ENCODE measurements around the gene INCENP.

INCENP gene

DNA sequence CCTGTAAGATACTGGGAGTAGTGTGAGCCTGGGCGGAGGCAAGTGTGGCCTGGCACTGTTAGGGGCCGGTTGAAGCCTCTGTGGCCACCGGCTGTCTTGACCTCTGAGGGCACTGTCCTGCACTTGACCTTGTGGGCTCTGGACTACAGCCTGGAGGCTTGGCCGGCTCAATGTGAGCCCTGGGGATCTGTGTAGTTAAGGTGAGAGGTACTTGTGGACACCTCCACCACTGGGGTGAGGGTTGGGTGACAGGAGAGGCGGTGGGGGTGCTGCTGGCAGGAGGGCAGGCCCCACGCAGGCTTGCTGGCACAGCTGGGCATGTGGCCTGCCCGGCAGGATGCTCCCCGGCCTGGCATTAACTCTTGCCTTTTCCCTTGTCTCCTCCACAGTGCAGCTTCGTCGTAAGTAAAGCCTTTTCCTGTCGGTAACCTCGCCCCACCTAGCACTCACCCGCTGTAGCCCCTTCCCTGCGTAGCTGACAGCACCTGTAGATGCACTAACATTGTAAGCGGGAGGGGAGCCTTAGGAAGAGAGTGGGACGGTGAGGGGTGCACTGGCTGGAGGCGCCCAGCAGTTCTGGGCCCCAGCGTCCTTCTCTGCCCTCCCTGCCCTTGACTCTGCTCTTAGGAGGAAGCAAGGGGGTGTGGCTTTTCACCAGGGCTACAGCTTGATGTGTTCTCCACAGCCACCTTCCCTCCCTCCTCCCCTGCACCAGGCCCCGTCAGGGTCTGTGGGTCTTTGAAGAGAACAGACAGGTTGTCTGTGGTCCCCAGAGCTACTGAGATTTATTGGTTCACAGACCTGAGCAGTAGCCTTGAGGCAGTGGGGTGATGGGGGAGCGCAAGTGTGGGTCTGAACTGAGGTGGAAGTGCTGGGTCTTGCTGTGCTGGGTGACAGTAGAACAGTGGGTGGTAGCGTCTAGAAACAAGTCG, 17.6 kb downstream of the INCENP start:
- no peak for DNase-seq (ENCODE audit: low read depth)

DNA sequence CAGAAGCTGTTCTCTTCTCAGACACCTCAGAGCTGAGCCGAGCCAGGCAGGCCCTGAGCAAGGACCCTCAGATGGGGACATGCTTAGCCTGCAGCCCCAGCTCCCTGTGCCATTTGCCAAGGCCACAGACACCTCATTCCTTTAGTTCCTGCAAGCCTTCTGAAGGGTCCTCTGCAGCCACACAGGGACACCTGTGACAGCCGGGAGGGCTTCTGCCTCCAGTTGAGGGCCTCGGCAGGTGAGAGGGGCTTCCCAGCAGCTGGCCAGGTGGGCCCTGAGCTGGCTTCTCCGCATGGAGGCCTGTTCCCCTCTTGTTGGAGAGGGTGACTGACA, 18.2 kb downstream of the INCENP start:
- no peak for DNase-seq (ENCODE audit: low read depth)

DNA sequence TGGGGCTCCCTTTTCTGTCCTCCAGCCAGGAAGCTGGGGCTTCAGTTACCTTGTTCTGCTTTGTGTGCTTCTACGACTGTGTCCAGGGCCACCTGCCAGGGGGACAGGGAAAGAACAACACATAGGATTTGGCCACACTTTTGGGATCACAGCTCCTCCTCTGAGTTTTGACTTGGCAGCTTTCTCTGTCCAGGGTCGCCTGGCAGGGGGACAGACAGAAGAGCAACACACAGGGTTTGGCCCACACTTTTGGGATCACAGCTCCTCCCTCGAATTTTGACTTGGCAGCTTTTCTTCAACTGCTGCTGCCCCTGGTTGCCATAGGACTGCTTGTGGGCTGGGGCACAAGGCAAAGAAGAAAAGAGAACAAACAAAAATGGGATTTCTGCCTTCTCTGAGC, 19.1 kb downstream of the INCENP start:
- no peak for DNase-seq (ENCODE audit: low read depth)

DNA sequence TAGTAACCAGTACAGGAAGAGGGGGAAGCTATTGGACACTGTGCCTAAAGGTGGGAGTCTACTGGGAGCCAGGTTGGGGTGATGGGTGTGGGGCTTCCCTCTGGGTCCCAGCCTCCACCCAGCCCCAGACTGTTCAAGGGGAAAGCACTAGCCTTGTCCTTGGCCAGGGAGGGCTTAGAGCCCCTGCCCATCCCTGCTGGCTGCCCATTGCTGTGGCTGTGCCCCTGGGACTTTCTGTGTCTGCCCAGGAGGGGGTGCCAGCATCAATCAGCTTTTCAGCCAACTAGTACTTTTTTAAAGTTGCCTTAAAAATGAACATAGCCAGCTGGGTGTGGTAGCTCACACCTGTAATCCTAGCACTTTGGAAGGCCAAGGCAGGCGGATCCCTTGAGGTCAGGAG, 19.9 kb downstream of the INCENP start:
- DNase-seq (ENCODE audit: low read depth), result no peak

DNA sequence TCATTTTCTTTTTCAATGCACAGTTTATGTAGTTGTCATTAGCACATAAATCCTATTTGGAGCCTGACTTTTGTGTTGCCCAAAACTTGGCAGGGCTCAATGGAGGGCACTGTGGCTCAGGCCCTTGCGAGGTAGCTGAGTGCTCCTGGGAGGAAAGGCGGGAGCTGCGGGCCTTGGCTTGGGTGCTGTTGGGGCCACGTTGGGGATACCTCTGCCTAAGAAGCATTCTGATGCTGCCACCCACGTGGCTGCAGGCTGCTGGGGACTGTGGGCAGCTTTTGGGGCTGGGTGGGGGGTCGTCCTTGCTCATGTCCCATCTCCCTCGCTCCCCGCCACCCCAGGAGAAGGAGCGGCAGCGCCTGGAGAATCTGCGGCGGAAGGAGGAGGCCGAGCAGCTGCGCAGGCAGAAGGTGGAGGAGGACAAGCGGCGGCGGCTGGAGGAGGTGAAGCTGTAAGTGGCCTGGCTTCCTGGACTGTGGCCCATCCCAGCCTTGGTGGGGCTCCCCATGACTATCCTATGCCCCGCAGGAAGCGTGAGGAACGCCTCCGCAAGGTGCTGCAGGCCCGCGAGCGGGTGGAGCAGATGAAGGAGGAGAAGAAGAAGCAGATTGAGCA, 20.9 kb downstream of the INCENP start:
- DNase-seq (ENCODE audit: low read depth), result no peak

DNA sequence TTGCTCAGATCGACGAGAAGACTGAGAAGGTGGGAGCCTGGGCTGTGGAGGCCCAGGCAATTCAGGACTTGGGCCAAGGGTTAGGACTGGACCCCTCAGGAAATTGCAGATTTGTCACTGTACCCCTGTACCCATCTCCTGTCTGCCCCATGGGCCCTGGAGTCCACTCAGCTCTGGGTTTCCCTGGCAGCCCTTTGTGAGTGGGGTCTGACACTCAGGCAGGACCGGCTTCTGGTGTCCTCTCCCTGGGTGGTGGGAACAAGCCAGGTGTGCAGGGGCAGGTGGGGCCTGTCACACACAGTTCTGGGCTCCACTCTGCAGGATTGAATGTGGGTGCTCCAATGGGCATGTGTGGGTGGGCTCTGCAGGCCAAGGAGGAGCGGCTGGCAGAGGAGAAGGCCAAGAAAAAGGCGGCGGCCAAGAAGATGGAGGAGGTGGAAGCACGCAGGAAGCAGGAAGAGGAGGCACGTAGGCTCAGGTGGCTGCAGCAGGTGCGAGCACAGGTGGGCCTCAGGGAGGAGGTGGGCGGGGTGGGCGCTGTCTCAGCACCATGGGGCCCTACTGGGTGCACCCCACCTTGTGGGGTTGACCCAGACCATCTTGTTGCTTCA, 21.6 kb downstream of the INCENP start:
- DNase-seq (ENCODE audit: low read depth), result no peak

DNA sequence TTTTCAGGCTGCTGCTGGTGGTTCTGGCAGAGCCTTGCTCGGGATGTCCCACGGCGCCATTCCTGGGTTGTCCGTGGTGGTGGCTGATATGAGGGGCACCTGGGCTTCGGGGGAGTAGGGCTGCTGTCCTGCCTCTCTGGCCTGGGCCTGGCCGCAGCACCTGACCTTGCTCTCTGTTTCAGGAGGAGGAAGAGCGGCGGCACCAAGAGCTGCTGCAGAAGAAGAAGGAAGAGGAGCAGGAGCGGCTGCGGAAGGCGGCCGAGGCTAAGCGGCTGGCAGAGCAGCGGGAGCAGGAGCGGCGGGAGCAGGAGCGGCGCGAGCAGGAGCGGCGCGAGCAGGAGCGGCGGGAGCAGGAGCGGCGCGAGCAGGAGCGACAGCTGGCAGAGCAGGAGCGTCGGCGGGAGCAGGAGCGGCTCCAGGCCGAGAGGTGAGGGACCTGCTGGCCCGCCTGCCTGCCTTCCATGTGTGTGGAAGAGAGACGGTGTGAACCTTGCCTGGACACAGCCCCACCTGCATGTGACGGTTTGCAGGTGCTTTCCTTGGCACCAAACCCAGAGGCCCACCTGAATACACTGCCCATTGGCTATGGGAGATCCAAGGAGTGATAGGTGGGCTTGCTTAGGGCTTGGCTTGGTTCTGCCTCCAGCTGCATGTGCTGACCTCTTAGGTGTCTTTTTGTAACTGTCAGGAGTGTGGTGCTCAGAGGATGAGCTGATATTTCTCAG, 22.8 kb downstream of the INCENP start:
- DNase-seq (ENCODE audit: low read depth), result no peak

DNA sequence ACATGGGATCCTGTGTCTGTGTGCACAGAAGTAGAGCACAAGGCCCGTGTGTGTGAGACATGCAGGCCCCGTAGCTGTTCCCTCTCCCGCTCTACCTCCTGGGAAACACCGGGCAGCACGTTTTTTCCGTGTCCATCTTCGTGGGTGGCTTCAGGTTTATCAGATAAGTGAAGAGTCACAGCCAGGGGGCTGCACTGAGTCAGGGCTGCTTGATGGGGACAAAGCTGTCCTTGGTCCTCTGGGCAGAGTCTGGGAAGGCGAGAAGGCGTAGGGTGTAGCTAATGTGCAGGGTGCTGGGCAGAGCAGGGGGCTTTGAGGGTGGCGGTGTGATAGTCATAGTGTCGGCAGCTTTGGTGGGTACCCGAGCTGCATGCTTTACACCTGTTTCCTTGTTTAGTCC, 23.7 kb downstream of the INCENP start:
- no peak for DNase-seq (ENCODE audit: low read depth)

DNA sequence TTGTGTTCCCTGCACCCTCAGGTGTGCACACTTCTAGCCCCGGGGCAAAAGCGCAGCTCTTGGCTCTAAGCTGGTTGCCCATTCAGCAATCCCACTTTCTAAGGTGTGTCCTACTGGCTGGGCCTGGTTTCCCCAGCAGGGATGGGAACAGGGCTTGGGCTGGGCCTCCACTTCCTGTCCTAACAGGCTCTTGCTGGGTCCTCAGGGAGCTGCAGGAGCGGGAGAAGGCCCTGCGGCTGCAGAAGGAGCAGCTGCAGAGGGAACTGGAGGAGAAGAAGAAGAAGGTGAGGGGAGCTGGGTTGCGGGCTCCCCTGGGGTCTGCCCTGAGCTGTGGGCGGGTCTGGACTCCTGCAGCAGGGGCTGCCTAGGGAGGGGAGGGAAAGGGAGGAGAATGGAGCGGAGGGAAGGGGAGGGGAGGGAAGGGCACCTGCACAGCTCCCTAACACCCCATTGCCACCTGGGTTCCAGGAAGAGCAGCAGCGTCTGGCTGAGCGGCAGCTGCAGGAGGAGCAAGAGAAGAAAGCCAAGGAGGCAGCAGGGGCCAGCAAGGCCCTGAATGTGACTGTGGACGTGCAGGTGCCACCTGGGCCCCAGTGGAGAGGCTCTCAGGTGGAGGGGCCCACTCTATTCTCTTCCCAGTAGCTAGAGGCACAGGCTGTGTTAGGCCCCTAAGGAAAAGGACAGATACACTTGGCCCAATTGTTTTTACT, 24.6 kb downstream of the INCENP start:
- DNase-seq (ENCODE audit: low read depth), result no peak

DNA sequence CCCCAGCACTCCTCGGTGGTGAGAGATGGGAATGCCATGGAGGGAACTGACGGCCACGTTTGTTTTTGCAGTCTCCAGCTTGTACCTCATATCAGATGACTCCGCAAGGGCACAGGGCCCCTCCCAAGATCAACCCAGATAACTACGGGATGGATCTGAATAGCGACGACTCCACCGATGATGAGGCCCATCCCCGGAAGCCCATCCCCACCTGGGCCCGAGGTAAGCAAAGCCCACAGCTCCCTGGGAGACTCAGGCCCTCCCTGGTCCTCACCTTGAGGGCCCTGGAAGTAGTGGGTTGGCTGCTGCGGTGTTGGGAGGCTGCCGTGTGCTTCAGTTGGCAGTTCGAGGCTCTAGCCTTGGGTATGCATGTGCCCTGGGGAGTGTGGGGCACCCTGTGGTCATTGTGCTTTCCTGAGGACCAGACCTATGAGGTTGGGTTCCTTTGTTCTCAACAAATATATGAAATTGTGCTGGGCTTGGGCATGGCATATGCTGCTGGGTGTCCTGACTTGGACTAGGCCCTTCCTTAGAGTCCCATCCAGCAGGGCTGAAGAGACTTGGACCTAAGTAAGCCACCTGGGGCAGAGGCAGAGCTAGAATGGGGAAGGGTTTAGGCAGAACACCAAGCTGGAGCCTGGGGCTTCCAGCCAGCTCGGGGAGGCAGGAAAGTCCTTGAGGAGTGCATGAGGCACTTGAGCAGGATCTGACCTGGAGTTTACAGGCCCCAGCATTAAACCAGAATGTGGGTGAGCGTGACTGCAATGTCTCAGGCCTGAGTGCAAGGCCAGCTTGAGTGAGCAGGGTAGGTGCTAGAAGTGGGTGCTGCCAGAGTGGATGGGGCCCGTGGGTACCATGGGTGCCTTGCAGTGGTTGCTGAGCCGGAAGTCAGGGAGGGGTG, 26.4 kb downstream of the INCENP start:
- DNase-seq (ENCODE audit: low read depth), result no peak

DNA sequence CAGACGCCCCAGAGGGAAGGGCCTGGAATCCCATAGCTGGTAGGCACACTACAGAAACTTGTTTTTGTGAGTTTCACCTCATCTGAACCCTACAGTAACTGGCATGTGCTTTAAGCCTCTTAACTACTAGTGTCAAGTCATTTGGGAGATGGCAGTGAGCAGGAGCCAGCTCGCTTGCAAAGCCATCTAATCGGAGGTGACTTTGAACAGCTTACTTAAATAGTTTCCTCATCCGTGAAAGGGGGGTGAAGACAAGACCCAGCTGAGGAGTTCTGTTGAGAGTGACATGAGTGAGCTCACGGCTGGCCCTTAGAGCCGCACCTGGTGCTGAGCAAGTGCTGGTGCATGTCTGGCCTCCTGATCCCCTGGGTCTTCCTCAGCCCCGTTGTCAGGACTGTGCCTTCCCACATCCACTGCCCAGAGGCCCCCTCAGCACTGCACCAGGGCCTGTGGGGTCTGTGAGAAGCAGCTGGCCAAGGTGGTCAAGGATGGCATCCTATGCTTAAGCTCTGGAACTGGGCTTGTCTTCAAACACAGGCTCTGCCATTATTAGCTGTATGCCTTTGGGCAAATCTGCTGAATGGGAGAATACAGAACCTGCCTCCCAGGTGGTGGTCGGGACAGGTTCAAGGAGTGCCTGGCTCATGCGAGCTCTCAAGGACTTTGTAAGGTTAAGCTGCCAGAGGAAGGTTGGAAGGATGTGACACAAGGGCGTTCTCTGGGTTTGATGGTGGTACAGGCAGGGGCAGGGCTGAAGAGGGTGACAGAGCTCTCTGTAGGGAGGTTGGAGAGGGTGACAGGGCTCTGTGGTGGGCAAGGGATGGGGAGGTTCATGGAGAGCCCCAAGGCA, 27.3 kb downstream of the INCENP start:
- no peak for DNase-seq (ENCODE audit: low read depth)

DNA sequence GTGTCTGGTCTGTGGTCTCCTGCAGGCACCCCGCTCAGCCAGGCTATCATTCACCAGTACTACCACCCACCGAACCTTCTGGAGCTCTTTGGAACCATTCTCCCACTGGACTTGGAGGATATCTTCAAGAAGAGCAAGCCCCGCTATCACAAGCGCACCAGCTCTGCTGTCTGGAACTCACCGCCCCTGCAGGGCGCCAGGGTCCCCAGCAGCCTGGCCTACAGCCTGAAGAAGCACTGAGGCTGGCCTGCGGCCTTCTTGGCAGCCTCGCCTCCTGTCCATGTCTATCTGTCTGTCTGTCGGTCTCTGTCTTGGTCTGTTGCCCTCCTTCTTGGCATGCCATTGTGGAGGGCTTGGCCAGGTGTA, 27.9 kb downstream of the INCENP start:
- DNase-seq (ENCODE audit: low read depth), result no peak

DNA sequence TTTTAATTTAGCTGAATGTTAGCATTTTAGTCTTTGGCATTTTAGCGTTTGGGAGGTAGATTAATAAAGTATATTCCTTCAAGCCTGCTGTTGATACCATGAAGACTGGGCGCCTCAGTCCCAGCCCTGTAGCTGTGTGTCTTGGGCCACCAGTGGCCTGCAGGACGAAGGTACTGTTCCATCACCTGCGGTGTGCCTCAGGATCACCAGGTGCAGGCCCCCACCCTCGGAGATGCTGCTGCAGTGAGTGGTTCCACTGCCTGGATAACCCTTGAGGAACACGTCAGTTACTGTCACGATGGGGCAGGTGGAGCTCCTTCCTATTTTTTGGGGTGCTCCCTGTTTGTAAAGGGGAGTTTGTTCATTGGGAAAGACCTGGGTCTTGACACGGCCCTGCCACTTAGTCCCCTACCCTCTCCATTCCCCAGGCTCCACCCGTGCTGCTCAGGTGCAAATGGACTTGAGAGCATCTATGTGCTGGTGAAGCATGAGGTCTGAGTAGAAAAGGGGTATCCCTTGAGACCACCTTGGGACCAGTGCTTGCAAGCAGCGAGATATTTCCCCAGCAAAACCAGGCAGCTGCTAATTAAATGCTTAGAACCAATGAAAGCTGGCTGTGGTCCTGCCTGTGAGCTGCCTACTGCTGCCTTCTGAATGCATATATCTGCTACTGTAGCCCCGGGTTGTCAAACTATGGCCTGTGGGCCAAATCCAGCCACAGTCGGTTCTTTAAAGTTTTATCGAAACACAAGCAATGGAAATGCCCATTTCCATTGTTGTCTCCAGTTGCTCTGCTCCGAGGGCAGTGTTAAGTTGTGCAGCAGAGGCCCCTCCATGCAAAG, 28.7 kb downstream of the INCENP start:
- no peak for DNase-seq (ENCODE audit: low read depth)

DNA sequence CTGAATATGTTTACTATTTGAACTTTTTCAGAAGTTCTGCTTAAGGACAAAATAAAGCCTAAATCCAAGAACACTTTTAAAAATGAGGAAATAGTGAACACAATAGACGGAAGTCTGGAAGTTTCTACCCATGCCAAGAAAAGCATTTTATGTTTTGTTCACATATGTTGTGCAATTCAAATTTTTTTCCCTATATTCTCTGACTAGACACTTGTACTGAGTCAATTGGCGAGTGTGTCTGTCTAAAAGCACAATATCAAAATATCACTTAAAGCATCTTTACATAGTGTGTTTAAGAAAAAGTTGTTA, 29.2 kb downstream of the INCENP start:
- no peak for DNase-seq (ENCODE audit: low read depth)

DNA sequence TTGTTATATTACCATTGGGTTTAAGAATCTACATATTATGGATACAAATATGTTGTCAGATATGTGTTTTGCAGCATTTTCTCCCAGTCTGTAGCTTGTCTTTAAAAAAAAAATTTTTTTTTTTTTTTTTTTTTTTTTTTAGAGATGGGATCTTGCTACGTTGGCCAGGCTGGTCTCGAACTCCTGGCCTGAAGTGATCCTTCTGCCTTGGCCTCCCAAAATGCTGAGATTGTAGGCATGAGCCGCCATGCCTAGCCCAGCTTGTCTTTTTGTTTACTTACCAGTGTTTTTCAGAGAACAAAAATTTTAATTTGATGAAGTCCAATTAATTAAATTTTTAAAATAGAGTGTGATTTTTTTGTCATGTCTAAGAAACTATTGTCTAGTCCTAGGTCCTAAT, 29.8 kb downstream of the INCENP start:
- DNase-seq (ENCODE audit: low read depth), result no peak

DNA sequence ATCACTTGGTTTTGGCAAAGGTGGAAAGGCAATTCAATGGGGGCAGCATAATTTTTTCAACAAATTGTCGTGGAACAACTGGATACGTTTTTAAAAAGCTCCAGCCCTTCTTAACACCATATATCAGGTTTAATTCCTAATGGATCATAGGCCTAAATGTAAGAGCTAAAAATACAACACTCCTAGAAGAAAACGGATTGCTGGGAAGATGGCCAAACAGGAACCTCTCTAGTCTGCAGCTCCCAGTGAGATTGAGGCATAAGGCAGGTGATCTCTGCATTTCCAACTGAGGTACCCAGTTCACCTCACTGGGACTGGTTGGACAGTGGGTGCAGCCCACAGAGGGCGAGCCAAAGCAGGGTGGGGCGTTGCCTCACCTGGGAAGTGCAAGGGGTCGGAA, 33.8 kb downstream of the INCENP start:
- DNase-seq (ENCODE audit: low read depth), result no peak

DNA sequence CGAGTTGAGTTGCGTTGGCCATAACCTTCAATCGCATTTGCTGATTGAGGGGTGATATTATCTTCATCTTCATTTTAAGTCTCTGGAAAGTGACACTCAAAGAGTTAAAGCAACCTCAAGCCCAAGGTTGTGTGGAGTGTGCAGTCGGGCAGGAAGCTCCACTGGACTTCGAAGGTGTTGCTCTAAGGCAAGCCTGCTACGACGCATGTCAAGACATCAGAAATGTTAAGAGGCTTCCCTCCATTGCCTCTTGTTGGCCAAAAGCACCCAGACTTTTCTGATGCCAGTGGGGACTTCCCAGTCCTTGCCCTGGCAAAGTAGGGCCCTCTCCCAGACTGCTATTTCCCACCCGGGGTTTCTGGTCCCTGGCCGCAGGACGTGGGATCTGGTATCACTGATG, 42.6 kb downstream of the INCENP start:
- no peak for DNase-seq (ENCODE audit: low read depth)

DNA sequence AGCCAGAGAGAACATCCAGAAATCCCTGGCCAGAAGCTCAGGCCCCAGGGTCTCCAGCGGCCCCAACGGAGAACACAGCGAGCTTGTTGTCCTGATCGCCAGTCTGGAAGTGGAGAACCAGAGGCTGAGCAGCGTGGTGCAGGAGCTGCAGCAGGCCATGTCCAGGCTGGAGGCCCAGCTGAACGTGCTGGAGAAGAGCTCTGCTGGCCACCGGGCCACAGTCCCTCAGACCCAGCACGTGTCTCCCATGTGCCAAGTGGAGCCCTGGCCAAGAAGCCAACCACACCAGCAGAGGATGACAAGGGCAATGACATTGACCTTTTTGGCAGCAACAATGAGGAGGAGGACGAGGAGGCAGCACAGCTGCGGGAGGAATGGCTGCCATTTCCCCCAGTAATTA, 45.6 kb downstream of the INCENP start:
- DNase-seq (ENCODE audit: low read depth), result no peak

DNA sequence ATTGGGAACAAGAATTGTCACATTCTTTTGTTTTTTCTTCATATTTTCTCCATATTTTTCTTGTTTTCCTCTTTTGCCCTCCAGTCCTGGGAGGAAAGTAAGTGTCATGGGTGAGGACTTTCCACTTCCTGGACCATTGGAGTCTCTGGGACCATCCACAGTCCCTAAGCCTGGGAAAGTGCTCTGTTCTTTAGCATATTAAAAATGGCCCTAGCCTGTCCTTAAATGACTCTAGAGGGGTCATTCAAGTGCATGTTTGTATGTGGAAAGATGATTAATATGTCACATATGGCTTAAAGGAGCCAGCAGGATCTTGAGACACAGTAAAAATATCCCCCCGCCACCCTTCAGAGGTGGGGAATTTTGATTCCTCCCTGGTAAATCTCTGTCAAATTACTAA, 46.1 kb downstream of the INCENP start:
- no peak for DNase-seq (ENCODE audit: low read depth)
